ENCODE results near the gene CCDC200. TPM values are rescaled to one million over a fixed set of nuclear protein-coding genes. Genes with fewer than 3 reads are reported as not detected.

The CCDC200 gene
- total and polyA plus RNA-seq, 2 of the 13 experiments (the other 11 are each of a cell fraction or from before 2014, with no cell fraction given) = not detected

GRCh38 chr17:43217614-43218087, 10.8 kb downstream of the CCDC200 start (continued):
- TF ChIP-seq MLX (CRISPR knock-in tag; IDR thresholded peaks at IDR 0.05) (no peak), GATAD1 (CRISPR knock-in tag; IDR thresholded peaks at IDR 0.05) (no peak), RAD21 (CRISPR knock-in tag; IDR thresholded peaks at IDR 0.05) (no peak), ZNF616 (CRISPR knock-in tag; IDR thresholded peaks at IDR 0.05; ENCODE audit: low read depth) (0 out of 2 replicates have a peak, but pooled peaks have one; percentile 38)

- ChIA-PET CTCF (ENCODE audit: low intra/inter-chr PET ratio, low total read pairs) (no interaction called here), POLR2A (interaction anchor here (0.7 to 7.6 kb wide), 23 partner anchors 9 to 219 kb away, joined by 3 to 177 read pairs (median 11); partner anchors contain the start of genes NBR1, RPL27 and VAT1)
- ATAC-seq (peak; percentile 82), DNase-seq (ENCODE audit: low spot score) (peak; percentile 99), FAIRE-seq (peak; percentile 94)
- H2AFZ ChIP-seq (ENCODE audit: low read length) = no peak overlapping the region
- WGBS (ENCODE audit: low lambda C conversion rate) = 30% methylated on average over 4 of the region's 4 CpGs
- H3K36me3 ChIP-seq (replicated peaks in 1 of 2; ENCODE audit: control insufficient read depth in 1 of 2, insufficient read depth in 2 of 2, low read length in 2 of 2) = peaks cover 8 to 37% of the 10 kb centered on the region in 2 experiments
- H4K20me1 ChIP-seq (ENCODE audit: insufficient read depth, low read length) = no peaks in the 10 kb centered on the region
- in situ Hi-C loops (cut with HindIII; ENCODE audit: extremely low pct_ligation_motif_present, low pct_unique_long_range_greater_than_20kb) = no loop called here
- BruUV-seq (replicated peaks) = no TSS peak
- no peaks in the 10 kb centered on the region; a peak in 1 of 5 replicates for H3K27me3 ChIP-seq (ENCODE audit: control insufficient read depth in 1 of 2, insufficient read depth in 2 of 2, low read length in 2 of 2)
- intact Hi-C loops (cut with micrococcal nuclease; ENCODE audit: unreplicated experiment) = loop anchor here (2.0 kb wide), 1 partner anchor 46 kb away; the partner anchor contains the start of gene NBR1
- H3K9me3 ChIP-seq (ENCODE audit: low read length) = no peaks in the 10 kb centered on the region
- H3K4me1 ChIP-seq (ENCODE audit: insufficient read depth, low read length) = peaks cover 75% of the 10 kb centered on the region
- peak overlapping the region; percentile 67 for H3K9ac ChIP-seq (ENCODE audit: insufficient read depth, low read depth, low read length)
- H3K4me2 ChIP-seq (ENCODE audit: low read depth, low read length) = peak overlapping the region; percentile 60
- peak overlapping the region; percentile 94 for H3K27ac ChIP-seq (ENCODE audit: extremely low read length, insufficient read depth, low read length)
- peaks cover 21% of the 10 kb centered on the region for H3K79me2 ChIP-seq (ENCODE audit: insufficient read depth, low read length)
- H3K4me3 ChIP-seq (replicated peaks in 1 of 3; ENCODE audit: insufficient read depth in 1 of 3, low read depth in 2 of 3, low read length in 3 of 3) = peak overlapping the region in 1 of 3 experiments; percentile 18; a peak in 1 of 6 replicates
- TF ChIP-seq GABPB1 (CRISPR knock-in tag; IDR thresholded peaks at IDR 0.05) = peak; percentile 25; the same call in 1 of the 2 replicates
- peak; percentile 85; the same call in 1 of the 2 replicates for TF ChIP-seq HINFP (CRISPR knock-in tag; IDR thresholded peaks at IDR 0.05; ENCODE audit: low read depth)
- peak; percentile 15; the same call in 1 of the 2 replicates for TF ChIP-seq ZBTB4 (CRISPR knock-in tag; IDR thresholded peaks at IDR 0.05; ENCODE audit: borderline replicate concordance)
- peak; percentile 91; the same call in 1 of the 2 replicates for TF ChIP-seq ZNF563 (CRISPR knock-in tag; IDR thresholded peaks at IDR 0.05)
- TF ChIP-seq NKX3-1 (CRISPR knock-in tag; IDR thresholded peaks at IDR 0.05) = no peak; the same call in none of the 2 replicates
- peak; percentile 97 for TF ChIP-seq YEATS4 (CRISPR knock-in tag; IDR thresholded peaks at IDR 0.05; ENCODE audit: borderline replicate concordance)
- TF ChIP-seq ZNF296 (CRISPR knock-in tag; conservative IDR thresholded peaks at IDR 0.05) = no peak
- TF ChIP-seq GMEB2 (CRISPR knock-in tag; IDR thresholded peaks at IDR 0.05; ENCODE audit: low read depth) = no peak
- peak; percentile 10; the same call in 1 of the 2 replicates for TF ChIP-seq EED (CRISPR knock-in tag; IDR thresholded peaks at IDR 0.05)
- peak; percentile 73 for TF ChIP-seq STAG1 (CRISPR knock-in tag; IDR thresholded peaks at IDR 0.05)
Observed at GRCh38 chr17:43216762-43217613, 11.4 kb downstream of the CCDC200 start.

All from HepG2 (cell line).